ENCODE measurements around the gene NCOA7.

NCOA7 gene

DNA sequence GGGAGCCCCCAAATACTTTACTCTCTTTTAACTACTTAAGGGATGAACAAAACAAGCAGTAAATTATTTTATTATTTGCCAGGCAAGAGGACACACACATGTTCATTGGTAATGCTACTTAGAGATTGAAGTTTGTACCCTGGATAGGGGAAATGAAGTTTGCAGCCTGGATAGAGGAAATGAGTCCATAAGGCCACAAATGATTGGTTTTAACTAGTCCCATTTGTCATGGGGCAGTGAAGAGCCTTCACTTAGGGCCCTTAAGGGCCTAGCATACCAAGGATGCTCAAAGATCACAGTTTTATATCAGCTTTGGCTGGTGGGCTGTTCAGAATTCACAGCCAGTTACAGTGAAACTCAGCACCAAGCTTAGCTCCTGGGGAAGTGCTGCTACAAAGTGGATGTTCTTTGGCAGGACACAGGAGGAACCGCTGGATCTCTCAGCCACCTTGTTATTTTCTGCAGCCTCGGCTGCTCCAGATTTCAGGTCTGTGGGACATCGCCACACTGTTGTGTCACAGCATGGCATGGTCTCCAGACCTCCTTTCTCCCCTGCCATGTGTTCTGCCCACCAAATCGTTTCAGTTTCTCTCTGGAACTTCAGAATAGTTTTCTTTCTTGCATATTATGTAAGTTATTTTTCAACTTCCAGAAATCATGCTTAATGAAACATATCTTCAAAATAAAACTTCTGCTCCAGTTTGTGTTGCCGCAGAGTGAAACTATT lies 41.8 kb downstream of the NCOA7 start (continued):
- TF ChIP-seq POU6F1 (CRISPR knock-in tag; IDR thresholded peaks at IDR 0.05; ENCODE audit: borderline replicate concordance, low read depth) (no peak), RARB (CRISPR knock-in tag; IDR thresholded peaks at IDR 0.05) (no peak)
- TF ChIP-seq, protein P1, sequence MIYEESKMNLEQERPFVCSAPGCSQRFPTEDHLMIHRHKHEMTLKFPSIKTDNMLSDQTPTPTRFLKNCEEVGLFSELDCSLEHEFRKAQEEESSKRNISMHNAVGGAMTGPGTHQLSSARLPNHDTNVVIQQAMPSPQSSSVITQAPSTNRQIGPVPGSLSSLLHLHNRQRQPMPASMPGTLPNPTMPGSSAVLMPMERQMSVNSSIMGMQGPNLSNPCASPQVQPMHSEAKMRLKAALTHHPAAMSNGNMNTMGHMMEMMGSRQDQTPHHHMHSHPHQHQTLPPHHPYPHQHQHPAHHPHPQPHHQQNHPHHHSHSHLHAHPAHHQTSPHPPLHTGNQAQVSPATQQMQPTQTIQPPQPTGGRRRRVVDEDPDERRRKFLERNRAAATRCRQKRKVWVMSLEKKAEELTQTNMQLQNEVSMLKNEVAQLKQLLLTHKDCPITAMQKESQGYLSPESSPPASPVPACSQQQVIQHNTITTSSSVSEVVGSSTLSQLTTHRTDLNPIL (CRISPR knock-in tag; IDR thresholded peaks at IDR 0.05; ENCODE audit: low read depth) = no peak

GRCh38 chr6:125834348-125834747 lies 43.6 kb downstream of the NCOA7 start:
- peak; percentile 16; the same call in 2 of the 3 replicates for ATAC-seq
- TF ChIP-seq ZNF565 (CRISPR knock-in tag; conservative IDR thresholded peaks at IDR 0.05; ENCODE audit: low read depth) = no peak
- TF ChIP-seq ZNF70 (CRISPR knock-in tag; IDR thresholded peaks at IDR 0.05) = no peak
- no peak for TF ChIP-seq ZFP3 (CRISPR knock-in tag; IDR thresholded peaks at IDR 0.05)
- no peak for TF ChIP-seq TOX (CRISPR knock-in tag; IDR thresholded peaks at IDR 0.05; ENCODE audit: borderline replicate concordance)
- TF ChIP-seq TCF4 (CRISPR knock-in tag; IDR thresholded peaks at IDR 0.05; ENCODE audit: borderline replicate concordance) = no peak
- TF ChIP-seq ISL1 (CRISPR knock-in tag; IDR thresholded peaks at IDR 0.05) = no peak
- no peak for TF ChIP-seq PATZ1 (CRISPR knock-in tag; IDR thresholded peaks at IDR 0.05; ENCODE audit: borderline replicate concordance)
- TF ChIP-seq ESRRG (CRISPR knock-in tag; IDR thresholded peaks at IDR 0.05) = no peak
- TF ChIP-seq PPARA (CRISPR knock-in tag; IDR thresholded peaks at IDR 0.05; ENCODE audit: borderline replicate concordance) = no peak
- no peak for TF ChIP-seq ZFP30 (CRISPR knock-in tag; IDR thresholded peaks at IDR 0.05)

DNA sequence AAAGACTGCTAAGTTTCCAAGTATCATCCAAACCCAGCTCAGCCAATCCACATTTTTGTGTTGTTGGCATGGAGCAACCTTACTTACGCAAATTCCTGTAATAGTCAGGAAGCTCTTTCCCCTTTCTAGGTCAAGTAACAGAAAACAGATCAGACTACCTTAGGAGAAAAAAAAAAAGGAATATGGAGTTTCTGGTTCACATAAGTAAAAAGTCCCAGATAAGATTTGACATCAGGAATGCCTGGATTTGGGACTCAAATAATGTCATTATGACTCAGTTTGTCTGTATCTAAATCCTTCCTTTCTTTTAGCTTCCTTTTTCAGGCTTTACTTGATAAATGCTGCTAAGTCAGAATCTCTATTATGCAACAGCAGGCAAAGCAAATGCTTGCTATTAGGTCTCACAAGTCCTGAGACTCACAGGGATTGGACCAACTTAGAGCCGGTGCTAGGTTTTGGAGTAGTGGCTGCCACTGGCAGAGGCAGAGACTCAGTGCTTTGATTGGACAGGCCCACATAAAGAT lies 44.5 kb downstream of the NCOA7 start:
- ATAC-seq = peak; percentile 92
- TF ChIP-seq ZNF565 (CRISPR knock-in tag; conservative IDR thresholded peaks at IDR 0.05; ENCODE audit: low read depth) = peak; percentile 61; the same call in 1 of the 2 replicates
- TF ChIP-seq, protein P2, sequence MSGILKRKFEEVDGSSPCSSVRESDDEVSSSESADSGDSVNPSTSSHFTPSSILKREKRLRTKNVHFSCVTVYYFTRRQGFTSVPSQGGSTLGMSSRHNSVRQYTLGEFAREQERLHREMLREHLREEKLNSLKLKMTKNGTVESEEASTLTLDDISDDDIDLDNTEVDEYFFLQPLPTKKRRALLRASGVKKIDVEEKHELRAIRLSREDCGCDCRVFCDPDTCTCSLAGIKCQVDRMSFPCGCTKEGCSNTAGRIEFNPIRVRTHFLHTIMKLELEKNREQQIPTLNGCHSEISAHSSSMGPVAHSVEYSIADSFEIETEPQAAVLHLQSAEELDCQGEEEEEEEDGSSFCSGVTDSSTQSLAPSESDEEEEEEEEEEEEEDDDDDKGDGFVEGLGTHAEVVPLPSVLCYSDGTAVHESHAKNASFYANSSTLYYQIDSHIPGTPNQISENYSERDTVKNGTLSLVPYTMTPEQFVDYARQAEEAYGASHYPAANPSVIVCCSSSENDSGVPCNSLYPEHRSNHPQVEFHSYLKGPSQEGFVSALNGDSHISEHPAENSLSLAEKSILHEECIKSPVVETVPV (CRISPR knock-in tag; IDR thresholded peaks at IDR 0.05) = no peak
- TF ChIP-seq PATZ1 (CRISPR knock-in tag; IDR thresholded peaks at IDR 0.05; ENCODE audit: borderline replicate concordance) = 0 out of 2 replicates have a peak, but pooled peaks have one; percentile 31
- TF ChIP-seq TOX (CRISPR knock-in tag; IDR thresholded peaks at IDR 0.05; ENCODE audit: borderline replicate concordance) = peak; percentile 61; the same call in 1 of the 2 replicates
- TF ChIP-seq RARB (CRISPR knock-in tag; IDR thresholded peaks at IDR 0.05) = no peak
- TF ChIP-seq ZC3H10 (CRISPR knock-in tag; IDR thresholded peaks at IDR 0.05) = peak; percentile 63; the same call in 1 of the 2 replicates
- TF ChIP-seq ARNTL (CRISPR knock-in tag; IDR thresholded peaks at IDR 0.05; ENCODE audit: borderline replicate concordance, low read depth) = no peak
- TF ChIP-seq GLIS3 (CRISPR knock-in tag; IDR thresholded peaks at IDR 0.05) = no peak
- no peak for TF ChIP-seq ESRRG (CRISPR knock-in tag; IDR thresholded peaks at IDR 0.05)
- no peak for TF ChIP-seq PPARA (CRISPR knock-in tag; IDR thresholded peaks at IDR 0.05; ENCODE audit: borderline replicate concordance)
- 0 out of 2 replicates have a peak, but pooled peaks have one; percentile 46 for TF ChIP-seq TCF4 (CRISPR knock-in tag; IDR thresholded peaks at IDR 0.05; ENCODE audit: borderline replicate concordance)
- TF ChIP-seq, protein P3, sequence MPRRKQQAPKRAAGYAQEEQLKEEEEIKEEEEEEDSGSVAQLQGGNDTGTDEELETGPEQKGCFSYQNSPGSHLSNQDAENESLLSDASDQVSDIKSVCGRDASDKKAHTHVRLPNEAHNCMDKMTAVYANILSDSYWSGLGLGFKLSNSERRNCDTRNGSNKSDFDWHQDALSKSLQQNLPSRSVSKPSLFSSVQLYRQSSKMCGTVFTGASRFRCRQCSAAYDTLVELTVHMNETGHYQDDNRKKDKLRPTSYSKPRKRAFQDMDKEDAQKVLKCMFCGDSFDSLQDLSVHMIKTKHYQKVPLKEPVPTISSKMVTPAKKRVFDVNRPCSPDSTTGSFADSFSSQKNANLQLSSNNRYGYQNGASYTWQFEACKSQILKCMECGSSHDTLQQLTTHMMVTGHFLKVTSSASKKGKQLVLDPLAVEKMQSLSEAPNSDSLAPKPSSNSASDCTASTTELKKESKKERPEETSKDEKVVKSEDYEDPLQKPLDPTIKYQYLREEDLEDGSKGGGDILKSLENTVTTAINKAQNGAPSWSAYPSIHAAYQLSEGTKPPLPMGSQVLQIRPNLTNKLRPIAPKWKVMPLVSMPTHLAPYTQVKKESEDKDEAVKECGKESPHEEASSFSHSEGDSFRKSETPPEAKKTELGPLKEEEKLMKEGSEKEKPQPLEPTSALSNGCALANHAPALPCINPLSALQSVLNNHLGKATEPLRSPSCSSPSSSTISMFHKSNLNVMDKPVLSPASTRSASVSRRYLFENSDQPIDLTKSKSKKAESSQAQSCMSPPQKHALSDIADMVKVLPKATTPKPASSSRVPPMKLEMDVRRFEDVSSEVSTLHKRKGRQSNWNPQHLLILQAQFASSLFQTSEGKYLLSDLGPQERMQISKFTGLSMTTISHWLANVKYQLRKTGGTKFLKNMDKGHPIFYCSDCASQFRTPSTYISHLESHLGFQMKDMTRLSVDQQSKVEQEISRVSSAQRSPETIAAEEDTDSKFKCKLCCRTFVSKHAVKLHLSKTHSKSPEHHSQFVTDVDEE (CRISPR knock-in tag; IDR thresholded peaks at IDR 0.05) = no peak
- peak; percentile 94 for TF ChIP-seq ISL1 (CRISPR knock-in tag; IDR thresholded peaks at IDR 0.05)
- TF ChIP-seq CSDC2 (CRISPR knock-in tag; IDR thresholded peaks at IDR 0.05) = no peak
